ENCODE results near the gene THBS3. TPM values are rescaled to one million over a fixed set of nuclear protein-coding genes. Genes with fewer than 3 reads are reported as not detected.
A peak's percentile ranks its signal among the peaks of the same experiment; 100 is the strongest.

Gene THBS3
- total RNA-seq, 2 donors from 2014 or later, result 4.1 to 9.4 TPM

GRCh38 chr1:155184835-155185782, 22.6 kb downstream of the THBS3 start:
- Mint-ChIP-seq H3K4me3 (no peak overlapping the region), H3K27ac (no peak overlapping the region), H3K36me3 (no peaks in the 10 kb centered on the region), H3K9me3 (no peaks in the 10 kb centered on the region), H3K4me1 (ENCODE audit: low read depth in 2 of 2) (peaks cover 0 to 5% of the 10 kb centered on the region in 2 donors), H3K27me3 (no peaks in the 10 kb centered on the region)
- DNase-seq (ENCODE audit: low spot score) (peak; percentile 49), ATAC-seq (peak; percentile 17 to 25)

- Mint-ChIP-seq H3K36me3 (no peaks in the 10 kb centered on the region), H3K4me1 (ENCODE audit: low read depth in 2 of 2) (peaks cover 0 to 5% of the 10 kb centered on the region in 2 donors), H3K4me3 (no peak overlapping the region), H3K9me3 (no peaks in the 10 kb centered on the region), H3K27me3 (no peaks in the 10 kb centered on the region), H3K27ac (no peak overlapping the region)
- DNase-seq (ENCODE audit: low spot score) (no peak), ATAC-seq (no peak)
Measured at GRCh38 chr1:155184351-155184811, 23.3 kb downstream of the THBS3 start.

- Mint-ChIP-seq H3K36me3 (no peaks in the 10 kb centered on the region), H3K4me3 (no peak overlapping the region), H3K9me3 (no peaks in the 10 kb centered on the region), H3K27ac (no peak overlapping the region), H3K4me1 (ENCODE audit: low read depth in 2 of 2) (peaks cover 0 to 5% of the 10 kb centered on the region in 2 donors), H3K27me3 (no peaks in the 10 kb centered on the region)
- ATAC-seq, result no peak
- DNase-seq (ENCODE audit: low spot score), result no peak
Measured at GRCh38 chr1:155183775-155184221, 23.9 kb downstream of the THBS3 start.

- DNase-seq (ENCODE audit: low spot score) (no peak), ATAC-seq (no peak)
- no peaks in the 10 kb centered on the region for H3K9me3 Mint-ChIP-seq
- no peaks in the 10 kb centered on the region for H3K4me1 Mint-ChIP-seq (ENCODE audit: low read depth in 2 of 2)
- no peak overlapping the region for H3K27ac Mint-ChIP-seq
- no peak overlapping the region for H3K4me3 Mint-ChIP-seq
- no peaks in the 10 kb centered on the region for H3K36me3 Mint-ChIP-seq
- H3K27me3 Mint-ChIP-seq, result no peaks in the 10 kb centered on the region
Measured at GRCh38 chr1:155182052-155182550, 25.6 kb downstream of the THBS3 start.

- Mint-ChIP-seq H3K27me3 (no peaks in the 10 kb centered on the region), H3K36me3 (no peaks in the 10 kb centered on the region)
Measured at GRCh38 chr1:155181371-155182051, 26.2 kb downstream of the THBS3 start.

GRCh38 chr1:155179112-155180031, 28.3 kb downstream of the THBS3 start:
- Mint-ChIP-seq H3K27ac (peak overlapping the region in 1 of 2 donors; percentile 7), H3K27me3 (no peaks in the 10 kb centered on the region), H3K36me3 (no peaks in the 10 kb centered on the region), H3K4me3 (no peak overlapping the region), H3K9me3 (no peaks in the 10 kb centered on the region), H3K4me1 (ENCODE audit: low read depth in 2 of 2) (peaks cover 12 to 14% of the 10 kb centered on the region in 2 donors)
- peak; percentile 34 for DNase-seq (ENCODE audit: low spot score)
- no peak for ATAC-seq

More at GRCh38 chr1:155181371-155182051, 26.2 kb downstream of the THBS3 start:
- no peak for DNase-seq (ENCODE audit: low spot score)
- Mint-ChIP-seq H3K4me3 (no peak overlapping the region), H3K9me3 (no peaks in the 10 kb centered on the region), H3K4me1 (ENCODE audit: low read depth in 2 of 2) (peaks cover 5 to 6% of the 10 kb centered on the region in 2 donors), H3K27ac (no peak overlapping the region)
- ATAC-seq, result no peak

GRCh38 chr1:155178441-155179111, 29.1 kb downstream of the THBS3 start:
- peaks cover 17 to 20% of the 10 kb centered on the region in 2 donors for H3K4me1 Mint-ChIP-seq (ENCODE audit: low read depth in 2 of 2)
- H3K27ac Mint-ChIP-seq, result no peak overlapping the region
- no peaks in the 10 kb centered on the region for H3K9me3 Mint-ChIP-seq
- H3K4me3 Mint-ChIP-seq, result no peak overlapping the region
- peak; percentile 47 for DNase-seq (ENCODE audit: low spot score)
- no peak for ATAC-seq
- no peaks in the 10 kb centered on the region for H3K27me3 Mint-ChIP-seq
- H3K36me3 Mint-ChIP-seq, result no peaks in the 10 kb centered on the region

- H3K4me3 Mint-ChIP-seq, result no peak overlapping the region
- no peaks in the 10 kb centered on the region for H3K27me3 Mint-ChIP-seq
- no peak overlapping the region for H3K27ac Mint-ChIP-seq
- no peaks in the 10 kb centered on the region for H3K36me3 Mint-ChIP-seq
- H3K9me3 Mint-ChIP-seq, result no peaks in the 10 kb centered on the region
- H3K4me1 Mint-ChIP-seq (ENCODE audit: low read depth in 2 of 2), result peaks cover 23 to 27% of the 10 kb centered on the region in 2 donors
- no peak for ATAC-seq
- DNase-seq (ENCODE audit: low spot score), result no peak
Measured at GRCh38 chr1:155177918-155178281, 29.8 kb downstream of the THBS3 start.

- no peak for DNase-seq (ENCODE audit: low spot score)
- H3K27ac Mint-ChIP-seq, result no peak overlapping the region
Measured at GRCh38 chr1:155177192-155177917, 30.3 kb downstream of the THBS3 start.

GRCh38 chr1:155176544-155177071, 31.1 kb downstream of the THBS3 start:
- peak overlapping the region; percentile 17 to 55 for H3K27ac Mint-ChIP-seq
- peak; percentile 83 for DNase-seq (ENCODE audit: low spot score)
- no peaks in the 10 kb centered on the region for H3K27me3 Mint-ChIP-seq
- peak overlapping the region; percentile 51 for H3K4me3 Mint-ChIP-seq
- peak; percentile 41 to 58 for ATAC-seq
- H3K36me3 Mint-ChIP-seq, result peaks cover 7% of the 10 kb centered on the region
- H3K4me1 Mint-ChIP-seq (ENCODE audit: low read depth in 2 of 2), result peaks cover 30 to 37% of the 10 kb centered on the region in 2 donors
- H3K9me3 Mint-ChIP-seq, result no peaks in the 10 kb centered on the region

More at GRCh38 chr1:155177192-155177917, 30.3 kb downstream of the THBS3 start:
- H3K36me3 Mint-ChIP-seq, result peaks cover 2% of the 10 kb centered on the region
- no peaks in the 10 kb centered on the region for H3K27me3 Mint-ChIP-seq
- no peak overlapping the region for H3K4me3 Mint-ChIP-seq
- H3K4me1 Mint-ChIP-seq (ENCODE audit: low read depth in 2 of 2), result peaks cover 26 to 30% of the 10 kb centered on the region in 2 donors
- no peak for ATAC-seq
- no peaks in the 10 kb centered on the region for H3K9me3 Mint-ChIP-seq

GRCh38 chr1:155175927-155176371, 31.7 kb downstream of the THBS3 start:
- Mint-ChIP-seq H3K4me1 (ENCODE audit: low read depth in 2 of 2) (peaks cover 30 to 37% of the 10 kb centered on the region in 2 donors), H3K27ac (peak overlapping the region; percentile 17 to 55), H3K27me3 (no peaks in the 10 kb centered on the region), H3K4me3 (peak overlapping the region; percentile 51), H3K36me3 (peaks cover 7% of the 10 kb centered on the region), H3K9me3 (no peaks in the 10 kb centered on the region)
- no peak for DNase-seq (ENCODE audit: low spot score)
- no peak for ATAC-seq

Measured in natural killer cell treated with Interleukin-12 subunit alpha and Interleukin-12 subunit beta and Interleukin-15 and Interleukin-18, amount 100 ng/mL, for 72 hours (primary cell).